ENCODE results near the gene ARSB. TPM values are rescaled to one million over a fixed set of nuclear protein-coding genes. Genes with fewer than 3 reads are reported as not detected.
A peak's percentile ranks its signal among the peaks of the same experiment; 100 is the strongest.
"Not testable (repeated sequence)": the region's sequence is repeated elsewhere in the genome, so short reads cannot be mapped to it uniquely, and the experiment has no call there.

Gene ARSB
- polyA plus RNA-seq, 1 of the 3 experiments (the other 2 are of a cell fraction): 12.5 TPM

DNA sequence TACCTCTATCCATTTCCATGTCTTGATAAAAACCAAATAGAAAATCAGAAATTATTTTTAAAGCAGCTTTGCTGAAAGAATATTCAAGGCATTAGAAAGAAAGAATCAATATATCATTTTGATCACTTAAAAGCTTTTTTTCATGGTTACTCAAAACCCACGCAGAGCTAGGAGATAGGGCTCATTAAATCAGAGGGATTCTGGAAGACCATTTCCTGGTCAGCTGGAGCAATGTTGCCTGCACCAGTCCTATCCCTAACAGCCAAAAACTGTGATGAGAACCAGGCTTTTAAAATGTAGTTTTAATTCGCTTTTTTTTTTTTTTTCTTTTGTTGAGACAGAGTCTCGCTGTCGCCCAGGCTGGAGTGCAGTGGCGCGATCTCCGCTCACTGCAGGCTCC lies 72.3 kb downstream of the ARSB start (continued):
- TF ChIP-seq, protein P1, sequence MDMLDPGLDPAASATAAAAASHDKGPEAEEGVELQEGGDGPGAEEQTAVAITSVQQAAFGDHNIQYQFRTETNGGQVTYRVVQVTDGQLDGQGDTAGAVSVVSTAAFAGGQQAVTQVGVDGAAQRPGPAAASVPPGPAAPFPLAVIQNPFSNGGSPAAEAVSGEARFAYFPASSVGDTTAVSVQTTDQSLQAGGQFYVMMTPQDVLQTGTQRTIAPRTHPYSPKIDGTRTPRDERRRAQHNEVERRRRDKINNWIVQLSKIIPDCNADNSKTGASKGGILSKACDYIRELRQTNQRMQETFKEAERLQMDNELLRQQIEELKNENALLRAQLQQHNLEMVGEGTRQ (IDR thresholded peaks at IDR 0.05; ENCODE audit: borderline replicate concordance, low read depth, low read length): no peak
- TF ChIP-seq TCF12 (IDR thresholded peaks at IDR 0.05) (no peak), NRF1 (IDR thresholded peaks at IDR 0.05; ENCODE audit: low read depth, low read length) (no peak), FOXJ3 (CRISPR knock-in tag; IDR thresholded peaks at IDR 0.05) (no peak), SMC3 (IDR thresholded peaks at IDR 0.05; ENCODE audit: low read depth, low read length) (no peak), RAD21 (IDR thresholded peaks at IDR 0.05; ENCODE audit: low read length) (no peak), POLR2AphosphoS5 (IDR thresholded peaks at IDR 0.05; ENCODE audit: low read depth, low read length) (no peak), YY1 (IDR thresholded peaks at IDR 0.05; ENCODE audit: low read depth) (no peak)

DNA sequence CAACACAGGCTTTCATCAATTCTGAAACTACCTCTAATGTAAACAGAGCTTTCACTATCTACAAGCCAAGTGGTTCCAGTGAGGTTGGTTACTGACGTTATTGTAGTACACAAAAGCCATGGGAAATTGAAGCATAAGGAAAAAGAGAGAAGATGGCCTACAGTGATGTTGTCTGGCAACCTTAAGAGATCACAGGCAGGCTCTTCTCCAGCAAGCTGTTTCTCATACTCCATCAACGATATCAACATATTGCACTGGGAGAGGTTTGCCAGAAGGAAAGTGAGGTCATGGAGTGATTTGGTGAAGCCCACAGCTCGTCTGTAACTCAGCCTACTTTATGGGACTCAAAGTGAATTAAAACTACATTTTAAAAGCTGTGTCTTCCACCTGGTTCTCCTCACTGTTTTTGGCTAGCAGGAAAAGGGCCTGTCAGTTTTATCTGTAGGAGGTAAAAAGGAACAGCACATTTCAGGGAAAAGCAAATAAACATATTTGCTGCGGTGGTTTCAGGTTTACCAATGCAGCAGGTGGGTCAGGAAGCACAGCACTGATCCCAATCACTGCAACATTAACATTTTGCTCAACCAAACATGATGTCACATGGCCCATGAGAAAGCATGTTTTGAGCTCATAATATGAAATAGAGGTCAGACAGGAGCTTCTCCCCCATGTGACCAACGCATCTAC lies 72.9 kb downstream of the ARSB start:
- no peaks in the 10 kb centered on the region for H3K9me3 ChIP-seq
- ChIA-PET CTCF (interaction anchor here (0.7 to 1.9 kb wide), 2 partner anchors 8 to 81 kb away, joined by 3 to 9 read pairs; no protein-coding TSS in a partner anchor), POLR2A (no interaction called here)
- peaks cover 19% of the 10 kb centered on the region for H3F3A ChIP-seq (replicated peaks; ENCODE audit: insufficient read depth)
- DNase-seq: peak; percentile 29
- no peak overlapping the region for H3K9ac ChIP-seq
- no peak overlapping the region for H3K4me3 ChIP-seq (ENCODE audit: low read depth in 2 of 2, low read length in 1 of 2)
- peaks cover 20 to 28% of the 10 kb centered on the region in 2 experiments for H3K4me1 ChIP-seq (ENCODE audit: control insufficient read depth in 1 of 2, insufficient read depth in 2 of 2, low read depth in 1 of 2, low read length in 1 of 2)
- no peaks in the 10 kb centered on the region for H4K20me1 ChIP-seq (ENCODE audit: insufficient read depth)
- WGBS (ENCODE audit: low lambda C conversion rate): 54% methylated on average over 5 of the region's 5 CpGs
- peak overlapping the region; percentile 28; the same call in 1 of the 2 replicates for H2AFZ ChIP-seq (ENCODE audit: low read depth)
- H3K9me2 ChIP-seq: no peaks in the 10 kb centered on the region
- no peaks in the 10 kb centered on the region for H3K36me3 ChIP-seq (replicated peaks in 1 of 2; ENCODE audit: control insufficient read depth in 1 of 2, insufficient read depth in 2 of 2, low read length in 1 of 2)
- H3K27ac ChIP-seq (ENCODE audit: low read depth in 2 of 2, low read length in 1 of 2): peak overlapping the region in 1 of 2 experiments; percentile 88; a peak in 2 of 4 replicates
- TF ChIP-seq SIN3A (IDR thresholded peaks at IDR 0.05; ENCODE audit: borderline replicate concordance, low read depth, low read length) (no peak), FOSL2 (IDR thresholded peaks at IDR 0.05; ENCODE audit: borderline replicate concordance, low read depth) (no peak), FOXJ3 (CRISPR knock-in tag; IDR thresholded peaks at IDR 0.05) (no peak), EZH2phosphoT487 (IDR thresholded peaks at IDR 0.05; ENCODE audit: borderline replicate concordance, low read depth) (no peak), TEAD4 (IDR thresholded peaks at IDR 0.05; ENCODE audit: borderline replicate concordance, insufficient read depth) (no peak), TAF1 (IDR thresholded peaks at IDR 0.05; ENCODE audit: borderline replicate concordance, low read depth, low read length) (no peak), MXI1 (IDR thresholded peaks at IDR 0.05; ENCODE audit: low read depth, low read length) (no peak), RFX5 (IDR thresholded peaks at IDR 0.05; ENCODE audit: low read length) (no peak), ZBTB33 (IDR thresholded peaks at IDR 0.05; ENCODE audit: borderline replicate concordance, low read depth) (no peak), POLR2AphosphoS5 (IDR thresholded peaks at IDR 0.05; ENCODE audit: low read depth, low read length) (no peak), GATA2 (CRISPR knock-in tag; IDR thresholded peaks at IDR 0.05) (no peak), YY1 (IDR thresholded peaks at IDR 0.05; ENCODE audit: low read depth) (no peak), FOXM1 (IDR thresholded peaks at IDR 0.05; ENCODE audit: low read depth) (no peak), EP300 (IDR thresholded peaks at IDR 0.05; ENCODE audit: borderline replicate concordance in 1 of 2, low read depth in 1 of 2, low read length in 1 of 2) (no peak; a peak in 1 of 4 replicates), GABPA (IDR thresholded peaks at IDR 0.05; ENCODE audit: low read depth) (no peak)
- no peaks in the 10 kb centered on the region for H3K79me2 ChIP-seq (ENCODE audit: insufficient read depth)
- H3K27me3 ChIP-seq (ENCODE audit: insufficient read depth): no peaks in the 10 kb centered on the region
- 0 out of 2 replicates have a peak overlapping the region, but pooled peaks have one; percentile 5 for H3K4me2 ChIP-seq

- H3K27me3 ChIP-seq (ENCODE audit: insufficient read depth); H4K20me1 ChIP-seq (ENCODE audit: insufficient read depth); H3K9ac ChIP-seq; POLR2A ChIA-PET; H2AFZ ChIP-seq (ENCODE audit: low read depth); H3K4me2 ChIP-seq; DNase-seq; H3K36me3 ChIP-seq (replicated peaks in 1 of 2; ENCODE audit: control insufficient read depth in 1 of 2, insufficient read depth in 2 of 2, low read length in 1 of 2); H3K79me2 ChIP-seq (ENCODE audit: insufficient read depth); H3K4me3 ChIP-seq (ENCODE audit: low read depth in 2 of 2, low read length in 1 of 2); H3K9me2 ChIP-seq; H3K9me3 ChIP-seq: not testable (repeated sequence)
- Histone ChIP-seq H3K4me1 (ENCODE audit: control insufficient read depth in 1 of 2, insufficient read depth in 2 of 2, low read depth in 1 of 2, low read length in 1 of 2) (peaks cover 26 to 30% of the 10 kb centered on the region in 2 experiments), H3F3A (replicated peaks; ENCODE audit: insufficient read depth) (peaks cover 34% of the 10 kb centered on the region), H3K27ac (ENCODE audit: low read depth in 2 of 2, low read length in 1 of 2) (peak overlapping the region; percentile 64 to 93; a peak in 3 of 4 replicates)
- CTCF ChIA-PET: interaction anchor here (1.1 to 1.2 kb wide), 2 partner anchors 11 to 115 kb away, joined by 3 read pairs; no protein-coding TSS in a partner anchor
- 85% methylated on average over 9 of the region's 9 CpGs for WGBS (ENCODE audit: low lambda C conversion rate)
Observed at GRCh38 chr5:78909224-78909983, 75.7 kb downstream of the ARSB start.

Data from SK-N-SH (cell line).